ENCODE results near the gene GNA15.
A peak's percentile ranks its signal among the peaks of the same experiment; 100 is the strongest.
"Not testable (repeated sequence)": the region's sequence is repeated elsewhere in the genome, so short reads cannot be mapped to it uniquely, and the experiment has no call there.

GNA15 gene

GRCh38 chr19:3135961-3136683 is at the start of gene GNA15:
TSS of gene GNA15 (plus strand) at chr19:3136033. CDS start at chr19:3136451, 418 bp downstream.
- DNase-seq, result no peak

GRCh38 chr19:3087769-3088168 is 48.1 kb upstream of the GNA15 start:
- DNase-seq, result no peak

GRCh38 chr19:3089299-3089855 is 46.5 kb upstream of the GNA15 start:
- not testable (repeated sequence) for DNase-seq

- DNase-seq, result peak; percentile 70
Measured at GRCh38 chr19:3094601-3095440, 41.0 kb upstream of the GNA15 start.

GRCh38 chr19:3095441-3096191 is 40.2 kb upstream of the GNA15 start:
- DNase-seq, result peak; percentile 67

- DNase-seq, result no peak
Measured at GRCh38 chr19:3096267-3096901, 39.4 kb upstream of the GNA15 start.

- DNase-seq, result no peak
Measured at GRCh38 chr19:3096902-3097326, 38.9 kb upstream of the GNA15 start.

GRCh38 chr19:3097442-3097871 is 38.4 kb upstream of the GNA15 start:
- no peak for DNase-seq

GRCh38 chr19:3098141-3098514 is 37.7 kb upstream of the GNA15 start:
- DNase-seq, result no peak

GRCh38 chr19:3098515-3099346 is 37.1 kb upstream of the GNA15 start:
- no peak for DNase-seq

- DNase-seq, result no peak
Measured at GRCh38 chr19:3099347-3100145, 36.3 kb upstream of the GNA15 start.

- no peak for DNase-seq
Measured at GRCh38 chr19:3100331-3100730, 35.5 kb upstream of the GNA15 start.

- no peak for DNase-seq
Measured at GRCh38 chr19:3100747-3101730, 34.8 kb upstream of the GNA15 start.

- DNase-seq, result no peak
Measured at GRCh38 chr19:3102239-3103140, 33.3 kb upstream of the GNA15 start.

- no peak for DNase-seq
Measured at GRCh38 chr19:3104708-3104983, 31.2 kb upstream of the GNA15 start.

- DNase-seq, result no peak
Measured at GRCh38 chr19:3105641-3106508, 30.0 kb upstream of the GNA15 start.

- no peak for DNase-seq
Measured at GRCh38 chr19:3106509-3107141, 29.2 kb upstream of the GNA15 start.
